ENCODE results near the gene SHISA5.

DNA sequence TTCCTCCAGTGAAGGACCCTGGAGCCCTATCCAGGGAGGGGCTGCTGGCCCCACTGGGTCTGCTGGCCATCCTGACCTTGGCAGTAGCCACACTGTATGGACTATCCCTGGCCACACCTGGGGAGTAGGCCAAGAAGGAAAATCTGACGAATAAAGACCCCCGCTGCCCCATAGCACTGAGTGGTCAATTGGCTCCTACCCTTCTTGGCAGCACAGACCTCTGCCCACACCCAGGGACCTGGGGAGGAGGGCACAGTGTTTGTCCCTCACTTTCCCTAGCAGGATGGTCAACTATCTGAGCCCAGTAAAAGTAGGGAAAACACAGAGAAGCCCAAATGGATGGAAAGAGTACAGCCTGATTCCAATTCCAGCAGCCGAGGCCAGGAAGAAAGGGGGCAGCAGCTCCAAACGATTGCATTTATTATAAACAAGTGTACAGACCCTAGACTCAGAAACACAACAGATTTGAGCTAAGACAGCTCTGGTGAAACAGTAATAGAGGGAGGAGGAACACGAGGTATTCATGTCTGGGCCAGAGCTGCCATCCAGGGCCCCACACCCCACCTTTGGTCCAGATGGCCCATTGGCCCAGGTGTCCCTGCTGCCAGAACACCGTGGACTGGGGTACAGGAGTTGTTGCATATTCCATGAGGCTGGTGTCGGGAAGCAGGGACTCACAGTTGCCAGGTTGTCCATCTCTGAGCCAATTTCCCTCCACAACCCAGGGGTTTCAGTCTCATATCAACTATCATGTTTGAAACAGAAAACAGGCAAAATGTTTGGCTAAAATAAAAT lies 36.3 kb downstream of the SHISA5 start:
- TF ChIP-seq PPARA (CRISPR knock-in tag; IDR thresholded peaks at IDR 0.05; ENCODE audit: borderline replicate concordance), result no peak
- TF ChIP-seq PATZ1 (CRISPR knock-in tag; IDR thresholded peaks at IDR 0.05; ENCODE audit: borderline replicate concordance), result no peak

All from SK-N-SH treated with all-trans-retinoic acid at 6 μM for 48 hours (cell line).